ENCODE results near the gene LTF. TPM values are rescaled to one million over a fixed set of nuclear protein-coding genes. Genes with fewer than 3 reads are reported as not detected.

The LTF gene
- total RNA-seq, 1 donor from 2014 or later, result 1.7 TPM

- DNase-seq (ENCODE audit: low spot score), result peak; percentile 90
- peak; percentile 80 for ATAC-seq
Measured at GRCh38 chr3:46491089-46492070, 26.7 kb upstream of the LTF start.

GRCh38 chr3:46490338-46491084 lies 25.8 kb upstream of the LTF start:
- DNase-seq (ENCODE audit: low spot score) (no peak), ATAC-seq (peak; percentile 20)

GRCh38 chr3:46489875-46490274 lies 25.2 kb upstream of the LTF start:
- DNase-seq (ENCODE audit: low spot score) (no peak), ATAC-seq (no peak)

- no peak for DNase-seq (ENCODE audit: low spot score)
Measured at GRCh38 chr3:46489381-46489780, 24.7 kb upstream of the LTF start.

GRCh38 chr3:46488735-46489361 lies 24.1 kb upstream of the LTF start:
- peak; percentile 93 for ATAC-seq
- DNase-seq (ENCODE audit: low spot score), result peak; percentile 93

More at GRCh38 chr3:46489381-46489780, 24.7 kb upstream of the LTF start:
- ATAC-seq, result peak; percentile 14

- ATAC-seq (no peak), DNase-seq (ENCODE audit: low spot score) (no peak)
Measured at GRCh38 chr3:46485779-46486175, 21.1 kb upstream of the LTF start.

GRCh38 chr3:46484911-46485778 lies 20.4 kb upstream of the LTF start:
- ATAC-seq, result no peak
- DNase-seq (ENCODE audit: low spot score), result peak; percentile 39

- peak; percentile 18 for DNase-seq (ENCODE audit: low spot score)
- no peak for ATAC-seq
Measured at GRCh38 chr3:46484388-46484787, 19.7 kb upstream of the LTF start.

- ATAC-seq, result no peak
- DNase-seq (ENCODE audit: low spot score), result peak; percentile 8
Measured at GRCh38 chr3:46483825-46484224, 19.1 kb upstream of the LTF start.

GRCh38 chr3:46482632-46483350 lies 18.1 kb upstream of the LTF start:
- ATAC-seq, result no peak
- DNase-seq (ENCODE audit: low spot score), result peak; percentile 3

GRCh38 chr3:46481636-46482035 lies 16.9 kb upstream of the LTF start:
- no peak for ATAC-seq

GRCh38 chr3:46480491-46481195 lies 15.9 kb upstream of the LTF start:
- peak; percentile 34 for DNase-seq (ENCODE audit: low spot score)
- no peak for ATAC-seq

More at GRCh38 chr3:46481636-46482035, 16.9 kb upstream of the LTF start:
- peak; percentile 7 for DNase-seq (ENCODE audit: low spot score)

- peak; percentile 11 for DNase-seq (ENCODE audit: low spot score)
Measured at GRCh38 chr3:46479696-46480095, 15.0 kb upstream of the LTF start.

GRCh38 chr3:46479021-46479420 lies 14.3 kb upstream of the LTF start:
- peak; percentile 33 for DNase-seq (ENCODE audit: low spot score)
- ATAC-seq, result no peak

More at GRCh38 chr3:46479696-46480095, 15.0 kb upstream of the LTF start:
- no peak for ATAC-seq

GRCh38 chr3:46478341-46478740 lies 13.6 kb upstream of the LTF start:
- DNase-seq (ENCODE audit: low spot score) (peak; percentile 34), ATAC-seq (no peak)

GRCh38 chr3:46477756-46478155 lies 13.1 kb upstream of the LTF start:
- ATAC-seq (no peak), DNase-seq (ENCODE audit: low spot score) (peak; percentile 21)

- no peak for ATAC-seq
Measured at GRCh38 chr3:46477145-46477544, 12.4 kb upstream of the LTF start.

GRCh38 chr3:46472736-46473135 lies 8.0 kb upstream of the LTF start:
- no peak for ATAC-seq
- DNase-seq (ENCODE audit: low spot score), result peak; percentile 33

More at GRCh38 chr3:46477145-46477544, 12.4 kb upstream of the LTF start:
- peak; percentile 16 for DNase-seq (ENCODE audit: low spot score)

Data from left lobe of liver (tissue), 2 donors.